Sigmoid colon (tissue), 4 donors: Measurements from ENCODE around the gene PALM3.

ENCODE experiments used
- CTCF ChIP-seq, 4 experiments: fragments of 450-650 bp in 3 of 4; fragments of 200-600 bp in 1 of 4; IDR thresholded peaks; one replicate each; pipeline ENCODE4 v1.5.1; 2016 to 2019; ENCODE audit warnings: antibody characterized with exemption in 4 of 4, mild to moderate bottlenecking in 3 of 4, moderate library complexity in 2 of 4
- EP300 ChIP-seq, 4 donors: sonication (generic); formaldehyde crosslinking; IDR thresholded peaks; one replicate each; pipeline ENCODE4 v1.6.1; 2017; ENCODE audit warnings: antibody characterized with exemption in 4 of 4
- POLR2A ChIP-seq, 2 donors: fragments of 450-650 bp; IDR thresholded peaks; one replicate each; pipeline ENCODE4 v1.6.1; 2016; ENCODE audit warnings: antibody characterized with exemption in 2 of 2, mild to moderate bottlenecking in 2 of 2, moderate library complexity in 2 of 2
- POLR2AphosphoS5 ChIP-seq, 4 donors: sonication (generic); formaldehyde crosslinking; IDR thresholded peaks; one replicate each; pipeline ENCODE4 v1.6.1; 2017; ENCODE audit warnings: antibody characterized with exemption in 4 of 4

- TF ChIP-seq CTCF (IDR thresholded peaks at IDR 0.05) (no peak), POLR2A (IDR thresholded peaks at IDR 0.05) (no peak), POLR2AphosphoS5 (IDR thresholded peaks at IDR 0.05) (no peak), EP300 (IDR thresholded peaks at IDR 0.05) (no peak)
Measured at GRCh38 chr19:14111486-14111885, 49.6 kb upstream of the PALM3 start.
